ENCODE results near the gene IKBKE.

DNA sequence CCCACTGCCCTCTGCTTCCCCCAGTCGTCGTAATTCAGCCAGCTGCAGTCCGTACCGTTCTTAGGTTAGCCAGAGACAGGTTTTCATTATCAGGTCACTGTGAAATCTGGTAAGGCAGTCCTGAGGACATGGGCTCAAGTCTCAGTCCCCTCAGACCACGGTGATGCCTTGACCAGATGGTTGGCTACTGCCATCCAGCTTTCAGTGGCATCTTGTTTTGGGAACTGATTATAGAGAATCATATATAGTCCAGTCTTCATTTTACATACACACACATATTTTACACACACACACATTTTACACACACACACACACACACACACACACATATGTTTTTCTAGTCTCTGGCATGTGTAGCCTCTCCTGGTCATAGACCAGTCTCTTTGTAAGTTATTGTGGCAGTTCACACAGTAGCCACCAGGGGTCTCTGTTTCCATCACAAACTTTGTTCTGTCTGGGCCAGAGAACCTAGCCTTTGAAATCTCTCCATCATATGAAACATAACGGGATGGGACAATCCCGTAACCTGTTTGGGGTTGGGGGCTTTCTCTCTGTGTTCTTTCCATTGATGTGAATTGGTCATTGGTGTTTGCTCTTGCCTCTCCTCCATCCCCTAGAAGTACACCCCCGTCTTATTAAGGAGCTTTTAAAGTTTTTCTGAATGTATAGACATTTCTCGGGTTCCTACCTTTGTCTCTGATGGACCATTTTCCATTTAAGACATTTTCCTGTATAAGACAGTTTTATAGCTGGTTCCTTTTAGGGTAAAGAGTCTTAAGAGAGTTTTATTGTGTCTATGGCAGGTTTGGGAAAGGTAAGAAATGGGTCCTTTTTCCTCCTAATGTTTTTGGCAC lies 8.4 kb upstream of the IKBKE start:
- TF ChIP-seq, protein P1, sequence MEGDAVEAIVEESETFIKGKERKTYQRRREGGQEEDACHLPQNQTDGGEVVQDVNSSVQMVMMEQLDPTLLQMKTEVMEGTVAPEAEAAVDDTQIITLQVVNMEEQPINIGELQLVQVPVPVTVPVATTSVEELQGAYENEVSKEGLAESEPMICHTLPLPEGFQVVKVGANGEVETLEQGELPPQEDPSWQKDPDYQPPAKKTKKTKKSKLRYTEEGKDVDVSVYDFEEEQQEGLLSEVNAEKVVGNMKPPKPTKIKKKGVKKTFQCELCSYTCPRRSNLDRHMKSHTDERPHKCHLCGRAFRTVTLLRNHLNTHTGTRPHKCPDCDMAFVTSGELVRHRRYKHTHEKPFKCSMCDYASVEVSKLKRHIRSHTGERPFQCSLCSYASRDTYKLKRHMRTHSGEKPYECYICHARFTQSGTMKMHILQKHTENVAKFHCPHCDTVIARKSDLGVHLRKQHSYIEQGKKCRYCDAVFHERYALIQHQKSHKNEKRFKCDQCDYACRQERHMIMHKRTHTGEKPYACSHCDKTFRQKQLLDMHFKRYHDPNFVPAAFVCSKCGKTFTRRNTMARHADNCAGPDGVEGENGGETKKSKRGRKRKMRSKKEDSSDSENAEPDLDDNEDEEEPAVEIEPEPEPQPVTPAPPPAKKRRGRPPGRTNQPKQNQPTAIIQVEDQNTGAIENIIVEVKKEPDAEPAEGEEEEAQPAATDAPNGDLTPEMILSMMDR (IDR thresholded peaks at IDR 0.05), result peak; percentile 56 to 86 (median 80)
- TF ChIP-seq POLR2A (IDR thresholded peaks at IDR 0.05), result no peak

Measured in thyroid gland (tissue), 4 donors.